ENCODE results near the gene WDFY3.

DNA sequence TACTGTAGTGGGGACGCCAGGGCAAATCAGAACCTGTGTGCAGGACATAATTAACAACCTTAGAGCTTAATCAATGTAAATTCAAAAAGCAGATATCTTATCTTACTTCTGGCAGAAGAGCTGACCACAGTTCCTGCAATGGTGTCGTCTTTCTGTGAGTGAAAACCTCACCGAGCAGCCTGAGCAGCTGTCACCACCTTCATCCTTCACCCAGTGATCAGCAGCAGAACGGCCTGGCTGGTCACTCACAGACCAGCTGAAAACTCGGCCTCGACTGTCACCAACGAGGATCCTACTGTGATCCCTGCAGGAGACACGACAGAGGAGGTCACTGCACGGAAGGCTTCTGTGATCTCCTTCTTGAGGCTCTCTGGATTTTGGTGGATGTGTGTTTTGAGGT, 289.4 kb downstream of the WDFY3 start:
- TF ChIP-seq, protein P1, sequence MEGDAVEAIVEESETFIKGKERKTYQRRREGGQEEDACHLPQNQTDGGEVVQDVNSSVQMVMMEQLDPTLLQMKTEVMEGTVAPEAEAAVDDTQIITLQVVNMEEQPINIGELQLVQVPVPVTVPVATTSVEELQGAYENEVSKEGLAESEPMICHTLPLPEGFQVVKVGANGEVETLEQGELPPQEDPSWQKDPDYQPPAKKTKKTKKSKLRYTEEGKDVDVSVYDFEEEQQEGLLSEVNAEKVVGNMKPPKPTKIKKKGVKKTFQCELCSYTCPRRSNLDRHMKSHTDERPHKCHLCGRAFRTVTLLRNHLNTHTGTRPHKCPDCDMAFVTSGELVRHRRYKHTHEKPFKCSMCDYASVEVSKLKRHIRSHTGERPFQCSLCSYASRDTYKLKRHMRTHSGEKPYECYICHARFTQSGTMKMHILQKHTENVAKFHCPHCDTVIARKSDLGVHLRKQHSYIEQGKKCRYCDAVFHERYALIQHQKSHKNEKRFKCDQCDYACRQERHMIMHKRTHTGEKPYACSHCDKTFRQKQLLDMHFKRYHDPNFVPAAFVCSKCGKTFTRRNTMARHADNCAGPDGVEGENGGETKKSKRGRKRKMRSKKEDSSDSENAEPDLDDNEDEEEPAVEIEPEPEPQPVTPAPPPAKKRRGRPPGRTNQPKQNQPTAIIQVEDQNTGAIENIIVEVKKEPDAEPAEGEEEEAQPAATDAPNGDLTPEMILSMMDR (optimal IDR thresholded peaks at IDR 0.05 in 1 of 3, IDR thresholded peaks at IDR 0.05 in 1 of 3, conservative IDR thresholded peaks at IDR 0.05 in 1 of 3; ENCODE audit: extremely low read depth in 1 of 3, insufficient read depth in 2 of 3, low read length in 3 of 3), result no peak
- no peak for TF ChIP-seq EZH2 (IDR thresholded peaks at IDR 0.05; ENCODE audit: low read length)
